ENCODE results near the gene VPS41.

DNA sequence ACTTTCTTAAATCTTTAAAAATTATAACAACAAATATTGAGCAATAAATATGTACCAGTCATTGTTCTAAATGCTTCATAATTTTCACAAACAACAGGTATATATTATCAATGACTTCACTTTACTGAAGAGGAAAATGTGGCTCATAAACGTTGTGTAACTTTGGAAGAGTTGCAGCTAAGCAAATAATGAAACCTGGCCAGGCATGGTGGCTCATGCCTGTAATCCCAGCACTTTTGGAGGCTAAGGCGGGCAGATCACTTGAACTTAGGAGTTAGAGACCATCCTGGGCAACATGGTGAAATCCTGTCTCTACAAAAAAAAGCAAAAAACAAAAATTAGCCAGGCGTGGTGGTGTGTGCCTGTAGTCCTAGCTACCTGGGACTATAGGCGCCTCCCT lies 205.9 kb downstream of the VPS41 start:
- no peak for TF ChIP-seq POLR2AphosphoS5 (IDR thresholded peaks at IDR 0.05; ENCODE audit: low read depth, low read length)
- TF ChIP-seq, protein P1, sequence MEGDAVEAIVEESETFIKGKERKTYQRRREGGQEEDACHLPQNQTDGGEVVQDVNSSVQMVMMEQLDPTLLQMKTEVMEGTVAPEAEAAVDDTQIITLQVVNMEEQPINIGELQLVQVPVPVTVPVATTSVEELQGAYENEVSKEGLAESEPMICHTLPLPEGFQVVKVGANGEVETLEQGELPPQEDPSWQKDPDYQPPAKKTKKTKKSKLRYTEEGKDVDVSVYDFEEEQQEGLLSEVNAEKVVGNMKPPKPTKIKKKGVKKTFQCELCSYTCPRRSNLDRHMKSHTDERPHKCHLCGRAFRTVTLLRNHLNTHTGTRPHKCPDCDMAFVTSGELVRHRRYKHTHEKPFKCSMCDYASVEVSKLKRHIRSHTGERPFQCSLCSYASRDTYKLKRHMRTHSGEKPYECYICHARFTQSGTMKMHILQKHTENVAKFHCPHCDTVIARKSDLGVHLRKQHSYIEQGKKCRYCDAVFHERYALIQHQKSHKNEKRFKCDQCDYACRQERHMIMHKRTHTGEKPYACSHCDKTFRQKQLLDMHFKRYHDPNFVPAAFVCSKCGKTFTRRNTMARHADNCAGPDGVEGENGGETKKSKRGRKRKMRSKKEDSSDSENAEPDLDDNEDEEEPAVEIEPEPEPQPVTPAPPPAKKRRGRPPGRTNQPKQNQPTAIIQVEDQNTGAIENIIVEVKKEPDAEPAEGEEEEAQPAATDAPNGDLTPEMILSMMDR (IDR thresholded peaks at IDR 0.05), result no peak
- no peak for TF ChIP-seq TCF12 (IDR thresholded peaks at IDR 0.05)
- TF ChIP-seq ELF1 (IDR thresholded peaks at IDR 0.05), result no peak
- TF ChIP-seq, protein P2, sequence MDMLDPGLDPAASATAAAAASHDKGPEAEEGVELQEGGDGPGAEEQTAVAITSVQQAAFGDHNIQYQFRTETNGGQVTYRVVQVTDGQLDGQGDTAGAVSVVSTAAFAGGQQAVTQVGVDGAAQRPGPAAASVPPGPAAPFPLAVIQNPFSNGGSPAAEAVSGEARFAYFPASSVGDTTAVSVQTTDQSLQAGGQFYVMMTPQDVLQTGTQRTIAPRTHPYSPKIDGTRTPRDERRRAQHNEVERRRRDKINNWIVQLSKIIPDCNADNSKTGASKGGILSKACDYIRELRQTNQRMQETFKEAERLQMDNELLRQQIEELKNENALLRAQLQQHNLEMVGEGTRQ (IDR thresholded peaks at IDR 0.05; ENCODE audit: borderline replicate concordance, low read depth, low read length), result no peak
- TF ChIP-seq, protein P3, sequence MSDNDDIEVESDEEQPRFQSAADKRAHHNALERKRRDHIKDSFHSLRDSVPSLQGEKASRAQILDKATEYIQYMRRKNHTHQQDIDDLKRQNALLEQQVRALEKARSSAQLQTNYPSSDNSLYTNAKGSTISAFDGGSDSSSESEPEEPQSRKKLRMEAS (IDR thresholded peaks at IDR 0.05; ENCODE audit: low read depth), result no peak
- TF ChIP-seq YY1 (IDR thresholded peaks at IDR 0.05; ENCODE audit: low read depth), result no peak
- TF ChIP-seq EP300 (IDR thresholded peaks at IDR 0.05; ENCODE audit: borderline replicate concordance in 1 of 2, low read depth in 1 of 2, low read length in 1 of 2), result no peak
- TF ChIP-seq RCOR1 (IDR thresholded peaks at IDR 0.05; ENCODE audit: low read length), result no peak
